NCI-H146 treated with DMSO at 0.1 percent for 48 hours (cell line): Measurements from ENCODE around the gene SENP2.
A peak's percentile ranks its signal among the peaks of the same experiment; 100 is the strongest.
"Not testable (repeated sequence)": the region's sequence is repeated elsewhere in the genome, so short reads cannot be mapped to it uniquely, and the experiment has no call there.

Source experiments
- DNase-seq: peaks from one replicate; lab custom pipeline; 2025; ENCODE audit not compliant: unreplicated experiment; lab: John Stamatoyannopoulos, UW

Gene SENP2

DNA sequence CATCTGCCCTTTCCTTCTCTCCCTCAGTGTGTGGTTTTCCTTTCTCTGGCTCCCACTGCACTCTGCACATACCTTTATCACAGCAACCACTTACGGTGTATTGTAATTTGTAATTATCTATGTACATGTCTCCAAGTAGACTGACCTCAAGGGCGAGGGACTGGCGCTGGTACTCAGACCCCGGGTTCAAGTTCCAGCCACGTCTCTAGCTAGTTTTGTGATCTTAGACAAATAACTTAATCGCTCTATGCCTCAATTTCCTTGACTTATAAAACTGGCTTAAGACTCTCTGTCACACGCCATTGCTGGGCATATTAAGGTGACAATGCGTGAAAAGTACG lies 607 bp upstream of the SENP2 start:
- peak; percentile 65 for DNase-seq

DNA sequence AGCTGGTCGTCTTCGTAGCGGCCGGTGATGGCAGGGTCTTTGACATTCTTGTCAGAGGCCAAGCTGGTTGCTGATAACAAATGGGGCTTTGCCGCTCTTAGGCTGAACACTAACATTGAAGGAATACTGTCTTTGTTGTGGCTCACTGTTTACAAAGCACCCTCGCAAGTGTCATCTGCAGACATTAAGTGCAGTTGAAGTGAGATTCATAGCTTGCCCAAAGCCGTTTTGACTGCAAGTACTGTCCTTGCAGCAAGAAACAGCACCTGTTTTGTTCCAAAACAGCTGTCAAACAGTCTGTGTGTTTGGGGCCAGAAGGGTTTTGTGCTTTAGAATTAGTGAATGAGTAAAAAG lies 568 bp downstream of the SENP2 start:
- DNase-seq: no peak

DNA sequence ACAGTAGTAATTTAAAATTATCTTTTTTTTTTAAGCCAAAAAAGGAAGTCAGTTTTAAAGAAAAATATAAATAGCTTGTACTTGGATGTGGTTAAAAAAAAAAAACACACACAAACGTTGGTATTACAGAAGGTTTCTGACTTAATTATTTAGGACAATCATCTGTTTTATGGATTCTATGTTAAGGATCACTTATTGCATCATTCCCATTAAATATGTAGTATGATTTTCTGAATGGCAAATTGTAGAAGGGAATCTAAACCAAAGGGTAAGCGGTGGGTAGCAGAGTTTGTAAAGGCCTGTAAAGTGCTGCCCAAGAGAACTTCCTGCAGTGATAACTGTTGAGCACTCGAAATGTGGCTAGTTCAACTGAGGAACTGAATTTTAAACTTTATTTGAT lies 8.0 kb downstream of the SENP2 start:
- DNase-seq: no peak

DNA sequence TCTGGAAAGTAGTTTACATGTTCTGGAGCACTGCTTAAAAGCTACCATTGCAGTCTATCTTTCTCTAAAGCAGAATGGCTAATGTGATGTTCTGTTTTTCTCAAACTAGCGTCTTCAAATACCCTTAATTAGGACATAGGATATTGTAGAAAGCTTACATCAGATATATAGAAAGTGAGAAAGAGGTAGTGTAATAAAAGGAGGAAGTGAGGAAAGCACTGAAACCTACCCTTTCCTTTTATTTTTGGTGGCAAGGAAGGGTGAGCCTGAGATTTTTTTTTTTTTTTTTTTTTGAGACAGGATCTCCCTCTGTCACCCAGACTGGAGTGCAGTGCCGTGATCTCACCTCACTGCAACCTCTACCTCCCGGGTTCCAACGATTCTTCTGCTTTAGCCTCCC lies 9.4 kb downstream of the SENP2 start:
- DNase-seq: no peak

DNA sequence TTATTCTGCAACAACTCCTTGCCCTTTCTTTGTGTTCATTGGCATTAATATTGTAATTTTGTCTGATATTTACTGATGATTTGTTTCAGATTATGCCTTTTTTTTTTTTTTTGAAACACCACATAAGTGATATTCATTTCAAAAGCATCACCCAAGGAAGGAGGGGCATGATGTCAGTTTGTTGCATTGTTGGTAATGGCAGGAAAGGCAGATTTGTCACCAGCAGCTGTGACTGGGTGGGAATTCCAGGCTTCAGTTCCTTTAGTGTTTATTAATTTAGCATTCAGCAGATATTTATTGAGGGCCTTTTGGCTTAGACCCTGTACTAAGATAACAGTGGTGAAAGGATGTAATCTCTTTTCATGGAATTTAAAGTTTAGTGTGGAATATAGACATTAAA lies 19.5 kb downstream of the SENP2 start:
- no peak for DNase-seq

DNA sequence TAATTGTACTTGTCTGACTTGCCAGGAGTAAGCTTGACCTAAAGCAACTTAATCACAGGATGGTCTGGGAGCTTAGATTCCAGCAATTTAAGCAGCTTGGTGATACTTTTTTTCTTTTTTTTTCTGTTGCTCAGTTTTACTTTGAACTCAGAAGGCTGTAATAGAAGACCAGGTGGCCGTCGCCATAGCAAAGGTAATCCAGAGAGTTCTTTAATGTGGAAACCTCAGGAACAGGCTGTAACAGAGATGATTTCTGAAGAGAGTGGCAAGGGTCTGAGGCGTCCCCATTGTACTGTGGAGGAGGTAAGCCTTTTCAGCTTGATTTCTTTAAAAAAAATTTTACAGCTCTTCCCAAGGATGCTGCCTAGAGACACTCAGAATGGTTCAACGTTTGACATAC lies 20.1 kb downstream of the SENP2 start:
- no peak for DNase-seq

DNA sequence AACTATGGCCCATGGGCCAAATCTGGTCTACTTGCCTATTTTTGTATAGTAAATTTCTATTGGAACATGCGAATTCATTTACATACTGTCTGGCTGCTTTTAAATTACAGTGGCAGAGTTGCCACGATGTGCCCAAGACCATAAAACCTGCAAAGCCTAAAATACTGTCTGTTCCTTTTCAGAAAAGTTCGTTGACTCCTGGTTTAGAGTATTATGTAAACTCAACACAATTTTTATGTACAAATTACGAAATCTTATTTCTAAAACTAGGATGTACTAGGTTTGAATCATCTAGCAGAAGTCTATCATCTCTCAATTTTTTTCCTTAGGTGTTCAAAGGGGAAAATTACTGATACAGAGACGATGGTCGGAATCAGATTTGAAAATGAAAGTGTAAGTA lies 26.9 kb downstream of the SENP2 start:
- no peak for DNase-seq

DNA sequence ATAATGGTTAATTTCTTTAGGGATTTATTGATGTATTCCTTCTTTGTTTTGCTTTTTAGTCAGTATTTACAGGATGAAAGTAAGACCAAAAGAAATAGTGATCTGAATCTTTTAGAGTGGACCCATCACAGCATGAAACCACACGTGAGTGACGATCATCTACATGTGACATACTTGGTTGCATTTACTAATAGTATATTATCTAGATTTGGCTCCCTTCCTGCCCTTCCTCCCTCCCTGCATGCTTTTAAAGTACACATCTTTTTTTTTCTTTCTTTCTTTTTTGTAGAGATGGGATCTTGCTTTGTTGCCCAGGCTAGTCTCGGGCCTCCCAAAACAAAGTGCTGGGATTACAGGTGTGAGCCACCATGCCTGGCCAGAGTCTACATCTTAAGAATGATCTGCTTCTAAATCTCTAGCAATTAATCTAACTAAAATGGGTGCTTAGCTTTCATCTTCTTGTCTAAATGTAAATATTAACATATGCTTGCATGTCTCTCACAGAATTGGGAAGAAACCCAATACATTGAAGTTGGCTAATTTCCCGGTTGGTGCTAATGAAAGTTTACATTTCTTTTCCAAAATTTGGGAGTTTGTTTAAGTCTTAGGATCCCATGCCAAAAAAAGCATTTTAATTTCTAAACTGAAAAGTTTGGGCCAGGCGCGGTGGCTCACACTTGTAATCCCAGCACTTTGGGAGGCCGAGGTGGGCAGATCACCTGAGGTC lies 38.0 kb downstream of the SENP2 start:
- DNase-seq: no peak

DNA sequence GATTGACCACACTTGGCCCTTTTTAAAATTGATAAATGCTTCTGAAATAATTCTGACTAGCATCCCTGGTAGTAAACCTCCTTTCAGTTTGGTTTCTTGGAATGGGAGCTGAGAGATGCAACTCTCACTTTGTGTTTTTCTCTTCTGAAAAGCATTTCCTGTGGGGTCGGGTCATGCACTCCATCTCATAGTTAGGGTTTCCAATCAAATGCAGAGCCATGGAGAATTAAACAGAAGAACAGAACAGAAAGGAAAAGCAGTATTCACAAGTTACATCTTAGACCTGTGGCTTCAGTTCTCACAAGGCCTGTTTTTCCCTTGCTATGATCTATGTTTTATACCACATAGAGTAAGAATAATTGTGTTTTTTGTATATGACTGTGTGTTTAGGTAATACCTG lies 39.7 kb downstream of the SENP2 start:
- no peak for DNase-seq

DNA sequence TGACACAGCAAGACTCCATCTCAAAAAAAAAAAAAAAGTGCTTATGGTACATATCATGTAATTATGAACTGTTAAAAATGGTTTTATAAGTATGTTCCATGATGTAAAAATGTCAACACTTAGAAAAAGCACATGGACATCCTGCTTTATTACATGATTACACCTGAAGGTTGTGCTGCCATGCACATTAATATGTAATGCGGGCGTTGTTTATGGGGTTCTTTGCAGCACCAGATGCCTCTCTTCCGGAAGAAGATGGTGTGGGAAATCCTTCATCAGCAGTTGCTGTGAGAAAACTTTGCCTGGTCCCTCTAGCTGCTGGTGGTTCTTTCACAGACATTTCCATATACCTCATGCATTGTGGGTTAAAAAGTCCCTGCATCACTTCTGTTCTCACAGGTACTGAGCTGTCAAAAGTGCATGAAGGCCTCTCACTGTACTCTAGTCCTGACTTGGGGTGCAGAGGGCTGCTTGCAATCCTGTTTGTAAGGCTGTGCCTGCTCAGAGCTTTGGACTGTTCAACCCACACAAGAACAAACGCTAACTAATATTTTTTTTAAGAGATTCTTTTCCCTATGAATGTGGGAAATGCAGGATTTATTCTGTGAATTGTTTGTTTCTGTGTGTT lies 43.6 kb downstream of the SENP2 start:
- DNase-seq: no peak

DNA sequence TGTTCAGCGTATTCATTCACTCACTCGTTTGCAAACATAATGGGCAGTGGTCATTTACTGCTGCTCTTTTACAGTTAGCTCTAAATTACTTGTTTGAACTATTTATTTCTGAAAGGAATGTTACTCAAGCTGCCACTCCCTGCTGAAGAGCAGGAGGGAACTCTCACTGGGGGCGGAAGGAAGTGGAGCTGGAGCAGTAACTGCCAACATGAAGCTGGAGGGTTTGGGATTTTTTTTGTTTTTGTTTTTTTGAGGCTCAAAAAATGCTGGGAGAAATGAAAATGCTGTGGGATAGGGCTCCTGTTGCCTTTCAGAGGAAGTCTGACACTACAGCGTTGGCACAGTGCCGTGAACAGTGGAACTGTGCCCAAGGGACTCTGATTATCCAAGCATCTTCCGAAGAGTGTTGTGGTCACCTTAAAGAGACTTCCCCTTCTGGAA lies 44.1 kb downstream of the SENP2 start:
- DNase-seq: peak; percentile 62

DNA sequence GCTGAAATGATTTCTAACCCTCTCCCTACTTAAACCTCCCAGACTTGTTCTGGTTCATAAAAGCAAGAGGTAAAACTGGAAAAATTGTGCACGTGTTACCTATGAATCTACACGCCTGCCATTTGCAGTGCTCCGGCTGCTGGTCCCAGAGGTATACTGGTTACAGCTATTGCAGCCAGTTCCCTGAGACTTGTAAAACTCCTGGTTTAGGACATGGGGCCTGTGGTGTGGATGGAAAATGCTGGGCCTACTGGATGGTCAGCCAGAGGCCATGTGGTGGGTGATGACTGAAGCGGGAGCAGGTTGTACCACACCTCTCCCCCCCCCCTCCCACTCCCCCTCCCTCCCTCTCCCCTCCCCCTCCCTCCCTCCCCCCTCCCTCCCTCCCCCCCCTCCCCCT lies 45.0 kb downstream of the SENP2 start:
- no peak for DNase-seq

DNA sequence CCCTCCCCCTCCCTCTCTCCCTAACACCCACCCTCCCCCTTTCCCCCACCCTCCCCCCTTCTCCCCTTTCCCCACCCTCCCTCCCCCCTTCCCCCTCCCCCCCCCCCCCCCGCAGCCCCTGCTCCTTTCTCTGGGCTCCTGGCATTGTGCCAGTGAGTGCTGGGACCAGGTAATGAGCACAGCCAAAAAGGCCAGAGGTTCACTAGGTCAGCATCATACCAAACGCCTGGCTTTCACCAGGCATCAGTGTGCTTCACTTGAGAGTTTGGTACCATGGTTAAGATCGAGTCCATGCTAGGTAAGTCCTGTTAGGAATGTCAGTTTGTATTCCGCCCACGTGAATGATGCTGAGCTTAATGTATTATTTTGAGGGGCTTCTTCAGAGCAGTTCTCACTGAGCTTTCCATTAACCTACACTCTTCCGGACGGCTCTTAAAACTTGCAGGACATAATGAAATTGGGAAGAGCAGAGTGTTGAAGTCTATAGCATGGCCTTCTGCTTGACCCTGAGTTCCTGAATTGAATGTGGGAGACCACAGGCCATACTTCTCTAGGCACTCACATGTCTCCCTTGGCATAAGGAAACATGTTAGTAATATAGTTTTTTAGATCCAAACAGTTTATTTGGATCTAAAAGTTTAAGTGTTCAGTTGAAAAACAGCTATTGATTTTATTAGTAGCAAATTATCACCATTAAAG lies 45.6 kb downstream of the SENP2 start:
- no peak for DNase-seq

DNA sequence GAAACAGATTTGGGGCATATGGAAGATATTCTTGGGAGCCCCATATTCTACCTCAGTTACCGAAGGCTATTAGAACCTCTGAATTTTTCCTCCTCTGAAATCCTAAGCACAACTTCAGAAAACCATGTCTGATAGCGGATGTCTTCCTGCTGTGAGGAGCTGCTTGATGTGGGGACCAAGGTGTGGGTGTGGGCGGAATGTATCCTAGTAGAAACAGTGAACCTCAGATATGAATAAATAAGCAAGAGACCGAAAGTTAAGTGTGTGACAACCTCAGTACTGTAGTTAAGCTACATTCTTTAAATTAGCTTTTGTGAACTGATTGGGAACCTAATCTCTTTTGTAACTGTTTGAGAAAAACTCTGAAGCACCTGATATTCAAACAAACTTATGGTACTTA lies 46.9 kb downstream of the SENP2 start:
- DNase-seq: no peak

DNA sequence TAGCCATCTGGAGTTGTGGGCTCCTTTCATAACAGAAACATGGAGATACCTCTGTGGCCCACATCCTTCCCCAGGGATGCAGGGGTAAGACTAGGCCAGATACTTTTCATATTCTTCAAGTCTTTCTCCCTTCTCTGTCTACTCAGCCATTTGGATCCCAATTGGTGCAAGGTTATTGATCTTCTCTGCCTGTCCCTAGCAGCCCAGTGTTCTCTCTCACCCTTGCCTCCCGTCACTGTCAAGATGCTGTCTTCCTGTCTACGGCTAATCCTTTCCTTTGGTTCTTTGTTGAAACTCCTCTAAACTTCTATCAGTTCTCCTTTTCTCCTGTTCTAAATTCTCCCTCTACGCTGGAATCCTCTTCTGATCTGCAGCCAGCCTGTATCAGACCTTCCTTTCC lies 51.3 kb downstream of the SENP2 start:
- no peak for DNase-seq

DNA sequence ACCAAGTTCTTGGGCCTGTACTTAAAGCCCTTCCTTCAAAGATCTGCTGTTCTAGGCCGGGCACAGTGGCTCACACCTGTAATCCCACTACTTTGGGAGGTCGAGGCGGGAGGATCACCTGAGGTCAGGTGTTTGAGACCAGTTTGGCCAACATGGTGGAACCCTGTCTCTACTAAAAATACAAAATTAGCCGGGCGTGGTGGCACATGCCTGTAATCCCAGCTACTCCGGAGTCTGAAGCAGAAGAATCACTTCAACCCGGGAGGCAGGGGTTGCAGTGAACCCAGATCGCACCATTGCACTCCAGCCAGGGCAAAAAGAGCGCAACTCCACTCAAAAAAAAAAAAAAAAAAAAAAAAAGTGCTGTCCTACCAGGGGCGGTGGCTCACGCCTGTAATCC lies 52.6 kb downstream of the SENP2 start:
- not testable (repeated sequence) for DNase-seq

DNA sequence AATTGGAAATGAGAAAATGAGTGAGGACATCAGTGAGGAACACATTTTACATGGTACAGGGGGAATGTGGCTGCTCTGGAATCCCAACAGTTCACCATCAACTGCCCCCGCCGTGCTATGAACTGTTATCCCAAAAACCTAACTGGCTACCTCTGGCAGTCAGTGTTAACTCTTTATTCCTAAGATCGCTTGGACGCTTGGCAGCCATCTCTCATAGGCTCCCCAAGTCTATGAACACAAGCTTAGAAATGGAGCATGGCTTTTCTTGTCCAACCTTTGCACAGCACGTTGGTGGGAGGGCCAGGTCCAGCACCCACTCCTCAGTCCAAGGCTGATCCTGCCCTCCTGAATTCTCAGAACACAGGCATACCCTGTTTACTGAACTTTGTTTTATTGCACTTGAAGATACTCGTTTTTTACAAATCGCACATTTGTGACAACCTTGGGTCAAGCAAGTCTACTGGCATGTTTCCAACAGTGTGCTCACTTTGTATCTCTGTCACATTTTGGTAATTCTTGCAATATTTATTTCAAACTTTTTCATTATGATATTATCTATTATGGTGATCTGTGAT lies 53.6 kb downstream of the SENP2 start:
- DNase-seq: no peak

DNA sequence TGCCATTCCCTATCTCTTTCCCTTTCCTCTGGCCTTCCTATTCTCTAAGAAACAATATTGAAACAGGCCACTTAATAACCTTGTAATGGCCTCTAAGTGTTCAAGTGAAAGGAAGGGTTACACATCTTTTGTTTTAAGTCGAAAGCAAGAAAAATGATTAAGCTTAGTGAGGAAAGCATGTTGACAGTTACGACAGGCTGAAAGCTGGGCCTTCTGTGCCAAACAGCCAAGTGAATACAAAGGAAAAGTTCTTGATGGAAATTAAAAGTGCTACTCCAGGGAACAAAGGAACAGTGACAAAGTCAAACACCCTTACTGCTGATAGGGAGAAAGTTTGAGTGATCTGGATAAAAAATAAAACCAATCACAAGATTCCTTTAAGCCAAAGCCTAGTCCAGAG lies 54.2 kb downstream of the SENP2 start:
- no peak for DNase-seq

DNA sequence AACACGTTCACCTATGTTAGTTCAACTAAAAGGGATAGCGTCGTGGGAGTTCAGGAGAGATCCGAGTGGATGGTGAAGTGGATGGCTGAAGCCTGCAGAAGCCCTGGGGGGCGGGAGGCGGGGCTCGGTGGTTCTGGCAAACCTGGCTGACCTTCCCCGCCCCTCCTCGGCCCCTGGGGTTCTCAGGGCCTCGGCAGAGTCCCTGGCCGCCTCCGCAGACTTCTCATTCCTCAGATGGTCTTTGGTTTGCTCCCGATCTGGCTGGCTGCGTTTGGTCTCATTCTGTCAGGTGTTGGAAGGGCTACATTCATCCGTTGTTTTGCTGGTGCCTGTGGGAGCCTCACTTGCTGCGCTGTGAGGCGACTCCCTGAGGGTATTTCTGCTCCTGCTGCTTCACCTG lies 59.1 kb downstream of the SENP2 start:
- peak; percentile 62 for DNase-seq

DNA sequence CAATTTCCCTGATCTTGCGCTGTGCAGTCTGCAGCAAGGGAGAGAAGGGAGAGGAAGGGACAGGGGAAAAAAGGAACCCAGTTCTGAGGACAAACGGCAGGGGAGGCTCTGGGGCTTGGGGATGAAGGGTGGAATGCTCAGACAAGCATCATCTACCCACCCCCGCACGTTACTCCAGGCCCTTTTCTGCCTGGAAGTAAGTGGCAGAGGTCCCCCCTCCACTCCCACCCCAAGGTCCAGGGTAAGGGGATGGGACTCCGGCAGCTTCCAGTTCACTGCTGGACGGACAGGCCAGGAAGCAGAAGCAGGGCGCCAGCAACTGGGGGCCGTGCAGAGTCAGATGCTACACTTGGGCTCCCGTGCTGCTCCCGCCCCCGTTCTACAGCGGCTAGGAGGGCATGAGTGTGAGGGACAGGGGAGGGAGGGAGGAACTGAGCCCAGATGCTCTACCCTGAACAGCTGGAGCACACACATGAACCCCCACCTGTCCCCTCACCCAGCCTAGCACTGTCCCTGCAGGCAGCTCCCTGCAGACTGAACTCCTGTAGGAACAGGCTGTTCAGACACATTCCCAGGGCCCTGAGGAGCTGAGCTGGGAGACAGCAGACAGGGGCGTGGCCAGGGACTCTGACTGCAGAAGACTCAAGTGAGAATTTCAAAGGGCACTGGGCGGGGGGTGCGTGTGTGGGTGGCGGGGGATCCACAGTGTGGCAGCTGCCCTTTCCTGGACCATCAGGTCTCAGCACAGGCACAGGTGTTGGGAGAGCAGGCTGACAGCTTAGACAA lies 59.7 kb downstream of the SENP2 start:
- DNase-seq: peak; percentile 65

DNA sequence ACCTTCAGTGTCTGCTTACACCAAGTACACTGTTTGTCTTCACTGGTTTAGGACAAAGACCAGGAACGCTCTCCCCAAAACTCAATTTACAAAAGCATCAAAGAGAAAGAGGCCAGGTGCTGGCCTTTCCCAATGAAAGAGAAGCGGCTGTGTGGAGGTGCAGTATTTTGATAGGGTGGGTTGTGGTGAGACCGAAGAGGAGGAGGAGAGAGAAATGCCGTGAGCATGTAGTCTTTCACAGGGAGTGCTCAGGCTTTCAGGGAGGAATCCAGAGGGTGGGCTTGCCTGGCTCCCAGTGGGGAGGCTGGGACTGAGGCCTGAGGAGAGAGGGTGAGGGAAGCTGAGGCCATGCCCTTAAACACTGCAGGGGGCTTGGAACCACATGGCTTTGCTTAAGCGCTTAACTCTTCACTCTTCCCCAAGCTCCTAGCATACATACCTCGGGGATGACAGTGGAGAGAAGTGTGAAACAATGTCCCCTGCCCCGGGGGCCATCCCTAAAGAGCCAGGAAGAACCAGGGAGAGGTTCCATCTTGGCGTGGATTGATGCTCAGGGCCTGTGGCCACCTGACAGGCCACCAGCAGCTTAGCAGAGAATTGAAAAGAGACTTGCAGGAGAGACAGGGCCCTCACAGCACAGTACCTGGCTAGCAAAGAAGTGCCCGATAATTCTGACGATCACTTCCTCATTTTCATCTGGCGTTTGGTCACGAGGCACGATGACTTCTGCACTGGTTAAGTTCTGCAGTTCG lies 60.5 kb downstream of the SENP2 start:
- DNase-seq: no peak
